NT2/D1 (cell line): Measurements from ENCODE around the gene DDAH1.

Source experiments
- SUZ12 ChIP-seq: IDR thresholded peaks from 2 replicates; pipeline ENCODE4 v1.6.1; 2011; ENCODE audit not compliant: insufficient read length, insufficient read depth; ENCODE audit errors: extremely low read depth
- YY1 ChIP-seq: IDR thresholded peaks from 2 replicates; pipeline ENCODE4 v1.6.1; 2011; ENCODE audit not compliant: insufficient read length, insufficient read depth
- ZNF274 ChIP-seq: IDR thresholded peaks from 2 replicates; pipeline ENCODE4 v1.6.1; 2011; ENCODE audit warnings: mild to moderate bottlenecking, low read depth, low read length

DNA sequence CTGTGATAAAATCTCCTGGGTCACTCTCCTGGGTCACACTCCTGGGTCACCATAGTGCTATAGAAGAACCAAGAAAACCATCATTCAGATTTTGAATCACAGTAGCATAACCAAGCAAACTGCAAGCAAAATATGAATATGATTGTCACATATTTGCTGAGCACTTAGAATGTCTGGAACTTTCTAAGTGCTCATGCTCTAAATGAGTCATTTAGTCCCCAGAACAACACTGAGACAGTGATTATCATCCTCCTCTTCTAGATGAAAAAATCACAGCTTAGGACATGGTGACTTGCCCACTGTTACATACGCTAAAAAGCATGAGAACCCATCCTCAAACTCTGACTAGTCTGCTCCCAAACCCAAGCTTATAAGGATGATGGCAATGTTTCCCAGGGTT lies 39.5 kb upstream of the DDAH1 start:
- TF ChIP-seq YY1 = no peak
- no peak for TF ChIP-seq ZNF274
- TF ChIP-seq SUZ12 = no peak
